ENCODE results near the gene LGR5. TPM values are rescaled to one million over a fixed set of nuclear protein-coding genes. Genes with fewer than 3 reads are reported as not detected.

The LGR5 gene
- total RNA-seq, 1 donor from 2014 or later: 0.32 TPM

GRCh38 chr12:71584356-71584755 lies 144.8 kb downstream of the LGR5 start:
- Histone ChIP-seq H3K4me1 (ENCODE audit: insufficient read depth, low read length) (peaks cover 4% of the 10 kb centered on the region), H3K27me3 (ENCODE audit: insufficient read depth, low read length) (no peaks in the 10 kb centered on the region), H2AFZ (ENCODE audit: low read depth, low read length) (no peak overlapping the region), H3K9me3 (ENCODE audit: insufficient read depth, low read depth, low read length) (no peaks in the 10 kb centered on the region), H3K79me2 (ENCODE audit: insufficient read depth, low read length) (no peaks in the 10 kb centered on the region), H3K36me3 (ENCODE audit: insufficient read depth, low read length) (no peaks in the 10 kb centered on the region), H3K4me2 (ENCODE audit: low read length) (no peak overlapping the region), H4K20me1 (ENCODE audit: insufficient read depth, low read length) (no peaks in the 10 kb centered on the region), H3K9ac (ENCODE audit: low read length) (no peak overlapping the region), H3K4me3 (ENCODE audit: insufficient read depth, low read depth, low read length) (no peak overlapping the region), H3K27ac (ENCODE audit: low read depth, low read length) (no peak overlapping the region)
- H3K4me1 Mint-ChIP-seq (ENCODE audit: low read depth, unreplicated experiment): peaks cover 8% of the 10 kb centered on the region
- H3K9me3 Mint-ChIP-seq (ENCODE audit: unreplicated experiment): no peaks in the 10 kb centered on the region
- no peak for FAIRE-seq
- no peak overlapping the region for H3K27ac Mint-ChIP-seq (ENCODE audit: unreplicated experiment)
- H3K27me3 Mint-ChIP-seq (ENCODE audit: low read depth, unreplicated experiment): no peaks in the 10 kb centered on the region
- TF ChIP-seq CTCF (IDR thresholded peaks at IDR 0.05; ENCODE audit: insufficient read depth, low read depth, low read length) (no peak), EZH2 (IDR thresholded peaks at IDR 0.05; ENCODE audit: insufficient read depth, low read length) (no peak)
- no peak for DNase-seq (ENCODE audit: low read depth)
- no peak overlapping the region for H3K4me3 Mint-ChIP-seq (ENCODE audit: unreplicated experiment)
- no peaks in the 10 kb centered on the region for H3K36me3 Mint-ChIP-seq (ENCODE audit: low read depth, unreplicated experiment)

GRCh38 chr12:71585218-71585617 lies 145.6 kb downstream of the LGR5 start:
- Mint-ChIP-seq H3K4me1 (ENCODE audit: low read depth, unreplicated experiment) (peaks cover 8% of the 10 kb centered on the region), H3K4me3 (ENCODE audit: unreplicated experiment) (no peak overlapping the region), H3K9me3 (ENCODE audit: unreplicated experiment) (no peaks in the 10 kb centered on the region), H3K27me3 (ENCODE audit: low read depth, unreplicated experiment) (no peaks in the 10 kb centered on the region), H3K36me3 (ENCODE audit: low read depth, unreplicated experiment) (no peaks in the 10 kb centered on the region), H3K27ac (ENCODE audit: unreplicated experiment) (no peak overlapping the region)
- H3K36me3 ChIP-seq (ENCODE audit: insufficient read depth, low read length): no peaks in the 10 kb centered on the region
- peaks cover 4% of the 10 kb centered on the region for H3K4me1 ChIP-seq (ENCODE audit: insufficient read depth, low read length)
- H3K9me3 ChIP-seq (ENCODE audit: insufficient read depth, low read depth, low read length): no peaks in the 10 kb centered on the region
- H3K27ac ChIP-seq (ENCODE audit: low read depth, low read length): no peak overlapping the region
- H2AFZ ChIP-seq (ENCODE audit: low read depth, low read length): no peak overlapping the region
- no peak overlapping the region for H3K4me3 ChIP-seq (ENCODE audit: insufficient read depth, low read depth, low read length)
- H3K4me2 ChIP-seq (ENCODE audit: low read length): no peak overlapping the region
- no peak overlapping the region for H3K9ac ChIP-seq (ENCODE audit: low read length)
- H3K27me3 ChIP-seq (ENCODE audit: insufficient read depth, low read length): no peaks in the 10 kb centered on the region
- DNase-seq (ENCODE audit: low read depth) (no peak), FAIRE-seq (no peak)
- no peaks in the 10 kb centered on the region for H4K20me1 ChIP-seq (ENCODE audit: insufficient read depth, low read length)
- no peaks in the 10 kb centered on the region for H3K79me2 ChIP-seq (ENCODE audit: insufficient read depth, low read length)
- TF ChIP-seq CTCF (IDR thresholded peaks at IDR 0.05; ENCODE audit: insufficient read depth, low read depth, low read length) (no peak), EZH2 (IDR thresholded peaks at IDR 0.05; ENCODE audit: insufficient read depth, low read length) (no peak)

- Histone ChIP-seq H2AFZ (ENCODE audit: low read depth, low read length) (no peak overlapping the region), H3K4me2 (ENCODE audit: low read length) (no peak overlapping the region), H3K27ac (ENCODE audit: low read depth, low read length) (no peak overlapping the region), H3K9me3 (ENCODE audit: insufficient read depth, low read depth, low read length) (no peaks in the 10 kb centered on the region), H3K4me1 (ENCODE audit: insufficient read depth, low read length) (no peaks in the 10 kb centered on the region), H3K79me2 (ENCODE audit: insufficient read depth, low read length) (no peaks in the 10 kb centered on the region), H3K9ac (ENCODE audit: low read length) (no peak overlapping the region), H3K27me3 (ENCODE audit: insufficient read depth, low read length) (no peaks in the 10 kb centered on the region), H3K36me3 (ENCODE audit: insufficient read depth, low read length) (no peaks in the 10 kb centered on the region), H3K4me3 (ENCODE audit: insufficient read depth, low read depth, low read length) (no peak overlapping the region), H4K20me1 (ENCODE audit: insufficient read depth, low read length) (no peaks in the 10 kb centered on the region)
- Mint-ChIP-seq H3K4me3 (ENCODE audit: unreplicated experiment) (no peak overlapping the region), H3K9me3 (ENCODE audit: unreplicated experiment) (no peaks in the 10 kb centered on the region), H3K4me1 (ENCODE audit: low read depth, unreplicated experiment) (peaks cover 1% of the 10 kb centered on the region), H3K27ac (ENCODE audit: unreplicated experiment) (no peak overlapping the region), H3K36me3 (ENCODE audit: low read depth, unreplicated experiment) (no peaks in the 10 kb centered on the region), H3K27me3 (ENCODE audit: low read depth, unreplicated experiment) (no peaks in the 10 kb centered on the region)
- DNase-seq (ENCODE audit: low read depth) (no peak), FAIRE-seq (no peak)
- TF ChIP-seq CTCF (IDR thresholded peaks at IDR 0.05; ENCODE audit: insufficient read depth, low read depth, low read length): no peak
- no peak for TF ChIP-seq EZH2 (IDR thresholded peaks at IDR 0.05; ENCODE audit: insufficient read depth, low read length)
Measured at GRCh38 chr12:71587012-71587411, 147.4 kb downstream of the LGR5 start.
